Activated naive CD4-positive, alpha-beta T cell treated with anti-CD3 and anti-CD28 coated beads for 36 hours (primary cell): ENCODE measurements around the gene GRK7. TPM values are rescaled to one million over a fixed set of nuclear protein-coding genes. Genes with fewer than 3 reads are reported as not detected.
A peak's percentile ranks its signal among the peaks of the same experiment; 100 is the strongest.
"Not testable (repeated sequence)": the region's sequence is repeated elsewhere in the genome, so short reads cannot be mapped to it uniquely, and the experiment has no call there.

Experiments used
- CTCF ChIA-PET: fragments of 350-600 bp; sonication (Branson Sonifier 250); formaldehyde crosslinking; loops from one replicate; lab custom pipeline; 2021; ENCODE audit warnings: antibody characterized with exemption; lab: Charles Lee
- DNase-seq: peaks from one replicate; pipeline ENCODE4 v3.0.0-alpha.2; 2020
- H3K27ac Mint-ChIP-seq: one replicate; pipeline ENCODE4 v1.8.0; 2021; ENCODE audit warnings: mild to moderate bottlenecking, mixed read lengths
- H3K27me3 Mint-ChIP-seq: one replicate; pipeline ENCODE4 v1.8.0; 2021; ENCODE audit warnings: low read depth, mixed read lengths
- H3K36me3 Mint-ChIP-seq: one replicate; pipeline ENCODE4 v1.8.0; 2021; ENCODE audit warnings: low read depth, mixed read lengths
- H3K4me1 Mint-ChIP-seq: one replicate; pipeline ENCODE4 v1.8.0; 2021; ENCODE audit warnings: low read depth, mixed read lengths
- H3K4me3 Mint-ChIP-seq: one replicate; pipeline ENCODE4 v1.8.0; 2021; ENCODE audit warnings: mild to moderate bottlenecking, moderate library complexity, mixed read lengths
- H3K9me3 Mint-ChIP-seq: one replicate; pipeline ENCODE4 v1.8.0; 2021; ENCODE audit warnings: mixed read lengths
- intact Hi-C: fragments of 100-400 bp; cut with micrococcal nuclease; formaldehyde crosslinking; loops from one replicate; pipeline ENCODE4 v1.15.1; 2023
- total RNA-seq, 2 experiments: library from RNA; stranded (reverse); gene quantifications; one replicate each; pipeline ENCODE4 v1.2.3, GENCODE V29; 2021

The GRK7 gene
- total RNA-seq, 2 experiments from 2014 or later: not detected

GRCh38 chr3:141783632-141784031 is 20.4 kb downstream of the GRK7 start:
- CTCF ChIA-PET: interaction anchor here (0.6 kb wide), 1 partner anchor 45 kb away, joined by 3 read pairs; the partner anchor contains the start of gene RNF7
- intact Hi-C loops: no loop called here

GRCh38 chr3:141784096-141784495 is 20.9 kb downstream of the GRK7 start:
- intact Hi-C loops: no loop called here
- no peak for DNase-seq
- H3K36me3 Mint-ChIP-seq: no peaks in the 10 kb centered on the region
- no peak overlapping the region for H3K4me3 Mint-ChIP-seq
- no peak overlapping the region for H3K27ac Mint-ChIP-seq
- CTCF ChIA-PET: interaction anchor here (0.6 kb wide), 2 partner anchors 9 to 46 kb away, joined by 3 read pairs; partner anchors contain the start of gene RNF7
- H3K27me3 Mint-ChIP-seq: no peaks in the 10 kb centered on the region
- no peaks in the 10 kb centered on the region for H3K4me1 Mint-ChIP-seq
- H3K9me3 Mint-ChIP-seq: no peaks in the 10 kb centered on the region

More at GRCh38 chr3:141783632-141784031, 20.4 kb downstream of the GRK7 start:
- Mint-ChIP-seq H3K27me3 (no peaks in the 10 kb centered on the region), H3K9me3 (no peaks in the 10 kb centered on the region), H3K4me1 (no peaks in the 10 kb centered on the region), H3K4me3 (no peak overlapping the region), H3K27ac (no peak overlapping the region), H3K36me3 (no peaks in the 10 kb centered on the region)
- DNase-seq: no peak

GRCh38 chr3:141784531-141784930 is 21.3 kb downstream of the GRK7 start:
- no peaks in the 10 kb centered on the region for H3K4me1 Mint-ChIP-seq
- intact Hi-C loops: no loop called here
- H3K27ac Mint-ChIP-seq: no peak overlapping the region

GRCh38 chr3:141788149-141788548 is 24.9 kb downstream of the GRK7 start:
- no peak for DNase-seq
- no peaks in the 10 kb centered on the region for H3K4me1 Mint-ChIP-seq
- no peak overlapping the region for H3K4me3 Mint-ChIP-seq
- no peaks in the 10 kb centered on the region for H3K36me3 Mint-ChIP-seq
- intact Hi-C loops: no loop called here
- no peaks in the 10 kb centered on the region for H3K9me3 Mint-ChIP-seq
- no peak overlapping the region for H3K27ac Mint-ChIP-seq
- H3K27me3 Mint-ChIP-seq: no peaks in the 10 kb centered on the region
- CTCF ChIA-PET: interaction anchor here (0.8 kb wide), 1 partner anchor 9 kb away, joined by 3 read pairs; no protein-coding TSS in a partner anchor

More at GRCh38 chr3:141784531-141784930, 21.3 kb downstream of the GRK7 start:
- CTCF ChIA-PET: interaction anchor here (0.6 kb wide), 1 partner anchor 9 kb away, joined by 3 read pairs; no protein-coding TSS in a partner anchor
- DNase-seq: no peak
- H3K4me3 Mint-ChIP-seq: no peak overlapping the region
- H3K27me3 Mint-ChIP-seq: no peaks in the 10 kb centered on the region
- no peaks in the 10 kb centered on the region for H3K9me3 Mint-ChIP-seq
- no peaks in the 10 kb centered on the region for H3K36me3 Mint-ChIP-seq

GRCh38 chr3:141788750-141789149 is 25.5 kb downstream of the GRK7 start:
- H3K9me3 Mint-ChIP-seq, DNase-seq, H3K4me1 Mint-ChIP-seq, intact Hi-C loops, H3K36me3 Mint-ChIP-seq, H3K27ac Mint-ChIP-seq, H3K27me3 Mint-ChIP-seq, H3K4me3 Mint-ChIP-seq: not testable (repeated sequence)
- CTCF ChIA-PET: interaction anchor here (0.8 kb wide), 1 partner anchor 9 kb away, joined by 3 read pairs; no protein-coding TSS in a partner anchor

GRCh38 chr3:141789281-141789680 is 26.1 kb downstream of the GRK7 start:
- CTCF ChIA-PET: interaction anchor here (0.7 to 0.8 kb wide), 2 partner anchors 79 to 86 kb away, joined by 3 read pairs; no protein-coding TSS in a partner anchor
- Mint-ChIP-seq H3K27me3 (no peaks in the 10 kb centered on the region), H3K36me3 (no peaks in the 10 kb centered on the region), H3K4me3 (no peak overlapping the region), H3K4me1 (peaks cover 5% of the 10 kb centered on the region), H3K27ac (no peak overlapping the region), H3K9me3 (no peaks in the 10 kb centered on the region)
- intact Hi-C loops: no loop called here
- DNase-seq: no peak

GRCh38 chr3:141790171-141790570 is 27.0 kb downstream of the GRK7 start:
- H3K36me3 Mint-ChIP-seq: no peaks in the 10 kb centered on the region
- CTCF ChIA-PET: interaction anchor here (0.7 to 0.8 kb wide), 3 partner anchors 38 to 87 kb away, joined by 3 to 4 read pairs (median 3); no protein-coding TSS in a partner anchor
- no peak for DNase-seq

GRCh38 chr3:141792495-141792894 is 29.3 kb downstream of the GRK7 start:
- H3K36me3 Mint-ChIP-seq: no peaks in the 10 kb centered on the region
- H3K4me3 Mint-ChIP-seq: no peak overlapping the region
- no peak for DNase-seq
- no peak overlapping the region for H3K27ac Mint-ChIP-seq
- H3K9me3 Mint-ChIP-seq: no peaks in the 10 kb centered on the region
- CTCF ChIA-PET: interaction anchor here (1.3 kb wide), 1 partner anchor 8 kb away, joined by 3 read pairs; no protein-coding TSS in a partner anchor
- no peaks in the 10 kb centered on the region for H3K27me3 Mint-ChIP-seq
- H3K4me1 Mint-ChIP-seq: peaks cover 35% of the 10 kb centered on the region
- intact Hi-C loops: no loop called here

More at GRCh38 chr3:141790171-141790570, 27.0 kb downstream of the GRK7 start:
- no peaks in the 10 kb centered on the region for H3K27me3 Mint-ChIP-seq
- H3K4me3 Mint-ChIP-seq: no peak overlapping the region
- intact Hi-C loops: no loop called here
- no peaks in the 10 kb centered on the region for H3K9me3 Mint-ChIP-seq
- H3K27ac Mint-ChIP-seq: no peak overlapping the region
- peaks cover 14% of the 10 kb centered on the region for H3K4me1 Mint-ChIP-seq

- intact Hi-C loops: no loop called here
- H3K27ac Mint-ChIP-seq: no peak overlapping the region
- no peaks in the 10 kb centered on the region for H3K9me3 Mint-ChIP-seq
- CTCF ChIA-PET: interaction anchor here (1.3 kb wide), 1 partner anchor 10 kb away, joined by 3 read pairs; no protein-coding TSS in a partner anchor
- no peak overlapping the region for H3K4me3 Mint-ChIP-seq
- no peak for DNase-seq
- H3K36me3 Mint-ChIP-seq: no peaks in the 10 kb centered on the region
- no peaks in the 10 kb centered on the region for H3K27me3 Mint-ChIP-seq
- peaks cover 45% of the 10 kb centered on the region for H3K4me1 Mint-ChIP-seq
Measured at GRCh38 chr3:141793476-141794260, 30.5 kb downstream of the GRK7 start.

- CTCF ChIA-PET: interaction anchor here (0.9 kb wide), 1 partner anchor 56 kb away, joined by 3 read pairs; no protein-coding TSS in a partner anchor
- no peaks in the 10 kb centered on the region for H3K36me3 Mint-ChIP-seq
- peaks cover 46% of the 10 kb centered on the region for H3K4me1 Mint-ChIP-seq
- no peak overlapping the region for H3K27ac Mint-ChIP-seq
- H3K27me3 Mint-ChIP-seq: no peaks in the 10 kb centered on the region
- no peak overlapping the region for H3K4me3 Mint-ChIP-seq
- no peaks in the 10 kb centered on the region for H3K9me3 Mint-ChIP-seq
- peak; percentile 28 for DNase-seq
- intact Hi-C loops: loop anchor here (5.0 kb wide), 5 partner anchors 238 to 853 kb away; partner anchors contain the start of genes RASA2 and SLC25A36
Measured at GRCh38 chr3:141795276-141795675, 32.1 kb downstream of the GRK7 start.

- no peak overlapping the region for H3K4me3 Mint-ChIP-seq
Measured at GRCh38 chr3:141795741-141796080, 32.5 kb downstream of the GRK7 start.

More at GRCh38 chr3:141795741-141796080, 32.5 kb downstream of the GRK7 start:
- no peaks in the 10 kb centered on the region for H3K27me3 Mint-ChIP-seq
- no peak for DNase-seq
- intact Hi-C loops: loop anchor here (1.0 to 5.0 kb wide), 11 partner anchors 46 to 853 kb away; partner anchors contain the start of genes ATP1B3, RASA2, RNF7 and SLC25A36
- H3K4me1 Mint-ChIP-seq: peaks cover 46% of the 10 kb centered on the region
- H3K36me3 Mint-ChIP-seq: no peaks in the 10 kb centered on the region
- no peak overlapping the region for H3K27ac Mint-ChIP-seq
- CTCF ChIA-PET: interaction anchor here (0.6 to 1.0 kb wide), 3 partner anchors 11 to 366 kb away, joined by 3 read pairs; partner anchors contain the start of gene RNF7
- no peaks in the 10 kb centered on the region for H3K9me3 Mint-ChIP-seq
